GM23338 (cell line): Measurements from ENCODE around the gene JHY.

Experiments
- CREB1 ChIP-seq: fragments of 250-450 bp; sonication (Bioruptor Pico); IDR thresholded peaks from 2 replicates; pipeline ENCODE4 v1.5.0; 2020; ENCODE audit warnings: low read depth, mild to moderate bottlenecking, moderate library complexity
- CTCF ChIP-seq, 2 experiments: fragments of 200-600 bp in 1 of 2; sonication (generic) in 1 of 2; conservative IDR thresholded peaks; 2 replicates each; pipeline versions ENCODE4 v1.5.1 to v1.6.1; 2016 to 2017; ENCODE audit warnings: antibody characterized with exemption in 2 of 2, low read depth in 2 of 2, mild to moderate bottlenecking in 2 of 2, moderate library complexity in 1 of 2
- EZH2 ChIP-seq: fragments of 200-600 bp; sonication (generic); IDR thresholded peaks from one replicate; pipeline ENCODE4 v1.8.0; 2017; ENCODE audit warnings: antibody characterized with exemption, mild to moderate bottlenecking, low read depth; ENCODE audit not compliant: unreplicated experiment
- EZH2phosphoT487 ChIP-seq: fragments of 200-600 bp; sonication (generic); IDR thresholded peaks from one replicate; pipeline ENCODE4 v1.8.1; 2018; ENCODE audit warnings: antibody characterized with exemption; ENCODE audit not compliant: unreplicated experiment
- POLR2AphosphoS5 ChIP-seq: IDR thresholded peaks from 2 replicates; pipeline ENCODE4 v1.6.1; 2016; ENCODE audit warnings: antibody characterized with exemption, low read depth
- REST ChIP-seq: IDR thresholded peaks from one replicate; pipeline ENCODE4 v1.6.1; 2018; ENCODE audit warnings: antibody characterized with exemption; ENCODE audit not compliant: unreplicated experiment
- STAT1 ChIP-seq: IDR thresholded peaks from one replicate; pipeline ENCODE4 v1.6.1; 2016; ENCODE audit warnings: antibody characterized with exemption; ENCODE audit not compliant: unreplicated experiment
- ZNF331 ChIP-seq: fragments of 250-450 bp; sonication (Bioruptor Pico); IDR thresholded peaks from 2 replicates; pipeline ENCODE4 v1.5.0; 2020; ENCODE audit warnings: low read depth, mild to moderate bottlenecking, moderate library complexity
- ZNF462 ChIP-seq: fragments of 250-450 bp; sonication (Bioruptor Pico); IDR thresholded peaks from 2 replicates; pipeline ENCODE4 v1.5.0; 2020; ENCODE audit warnings: mild to moderate bottlenecking, moderate library complexity

- no peak for TF ChIP-seq CTCF (conservative IDR thresholded peaks at IDR 0.05; ENCODE audit: low read depth in 2 of 2)
- no peak for TF ChIP-seq POLR2AphosphoS5
- TF ChIP-seq EZH2phosphoT487: no peak
- TF ChIP-seq EZH2: no peak
- TF ChIP-seq STAT1: no peak
- no peak for TF ChIP-seq REST
- TF ChIP-seq CREB1 (CRISPR knock-in tag): no peak
- TF ChIP-seq ZNF331 (CRISPR knock-in tag): no peak
- no peak for TF ChIP-seq ZNF462
Observed at GRCh38 chr11:122874991-122875390, 7.6 kb upstream of the JHY start.
